Measurements from ENCODE around the gene BTBD9. TPM values are rescaled to one million over a fixed set of nuclear protein-coding genes. Genes with fewer than 3 reads are reported as not detected.

The BTBD9 gene
- total RNA-seq, 1 donor from 2014 or later: 18.1 TPM

GRCh38 chr6:38234934-38235682 is 404.6 kb downstream of the BTBD9 start:
- H3K27ac Mint-ChIP-seq (ENCODE audit: unreplicated experiment): no peak overlapping the region
- peaks cover 7% of the 10 kb centered on the region for H3K4me1 Mint-ChIP-seq (ENCODE audit: unreplicated experiment)
- no peak overlapping the region for H3K4me3 Mint-ChIP-seq (ENCODE audit: unreplicated experiment)
- no peaks in the 10 kb centered on the region for H3K9me3 Mint-ChIP-seq (ENCODE audit: unreplicated experiment)
- no peaks in the 10 kb centered on the region for H3K27me3 Mint-ChIP-seq (ENCODE audit: unreplicated experiment)
- no peaks in the 10 kb centered on the region for H3K36me3 Mint-ChIP-seq (ENCODE audit: unreplicated experiment)
- DNase-seq (ENCODE audit: extremely low spot score, unreplicated experiment): no peak
- TF ChIP-seq CTCF (IDR thresholded peaks at IDR 0.05): no peak

GRCh38 chr6:38234141-38234540 is 405.6 kb downstream of the BTBD9 start:
- Mint-ChIP-seq H3K27ac (ENCODE audit: unreplicated experiment) (no peak overlapping the region), H3K27me3 (ENCODE audit: unreplicated experiment) (no peaks in the 10 kb centered on the region), H3K4me1 (ENCODE audit: unreplicated experiment) (no peaks in the 10 kb centered on the region), H3K36me3 (ENCODE audit: unreplicated experiment) (no peaks in the 10 kb centered on the region), H3K4me3 (ENCODE audit: unreplicated experiment) (no peak overlapping the region), H3K9me3 (ENCODE audit: unreplicated experiment) (no peaks in the 10 kb centered on the region)
- no peak for DNase-seq (ENCODE audit: extremely low spot score, unreplicated experiment)
- no peak for TF ChIP-seq CTCF (IDR thresholded peaks at IDR 0.05)

GRCh38 chr6:38233161-38233791 is 406.5 kb downstream of the BTBD9 start:
- Mint-ChIP-seq H3K27ac (ENCODE audit: unreplicated experiment) (no peak overlapping the region), H3K4me1 (ENCODE audit: unreplicated experiment) (no peaks in the 10 kb centered on the region), H3K36me3 (ENCODE audit: unreplicated experiment) (no peaks in the 10 kb centered on the region), H3K4me3 (ENCODE audit: unreplicated experiment) (no peak overlapping the region), H3K9me3 (ENCODE audit: unreplicated experiment) (no peaks in the 10 kb centered on the region), H3K27me3 (ENCODE audit: unreplicated experiment) (no peaks in the 10 kb centered on the region)
- no peak for TF ChIP-seq CTCF (IDR thresholded peaks at IDR 0.05)
- DNase-seq (ENCODE audit: extremely low spot score, unreplicated experiment): no peak

GRCh38 chr6:38225766-38226165 is 414.0 kb downstream of the BTBD9 start:
- DNase-seq (ENCODE audit: extremely low spot score, unreplicated experiment): no peak
- no peak overlapping the region for H3K27ac Mint-ChIP-seq (ENCODE audit: unreplicated experiment)
- no peaks in the 10 kb centered on the region for H3K9me3 Mint-ChIP-seq (ENCODE audit: unreplicated experiment)
- H3K4me1 Mint-ChIP-seq (ENCODE audit: unreplicated experiment): no peaks in the 10 kb centered on the region
- no peaks in the 10 kb centered on the region for H3K27me3 Mint-ChIP-seq (ENCODE audit: unreplicated experiment)
- H3K4me3 Mint-ChIP-seq (ENCODE audit: unreplicated experiment): no peak overlapping the region
- TF ChIP-seq CTCF (IDR thresholded peaks at IDR 0.05): no peak
- no peaks in the 10 kb centered on the region for H3K36me3 Mint-ChIP-seq (ENCODE audit: unreplicated experiment)

- no peak for TF ChIP-seq CTCF (IDR thresholded peaks at IDR 0.05)
- H3K4me1 Mint-ChIP-seq (ENCODE audit: unreplicated experiment): peaks cover under 1% of the 10 kb centered on the region
- H3K36me3 Mint-ChIP-seq (ENCODE audit: unreplicated experiment): no peaks in the 10 kb centered on the region
- no peaks in the 10 kb centered on the region for H3K9me3 Mint-ChIP-seq (ENCODE audit: unreplicated experiment)
- no peak overlapping the region for H3K4me3 Mint-ChIP-seq (ENCODE audit: unreplicated experiment)
- DNase-seq (ENCODE audit: extremely low spot score, unreplicated experiment): no peak
- H3K27me3 Mint-ChIP-seq (ENCODE audit: unreplicated experiment): no peaks in the 10 kb centered on the region
- H3K27ac Mint-ChIP-seq (ENCODE audit: unreplicated experiment): no peak overlapping the region
Observed at GRCh38 chr6:38221251-38221650, 418.5 kb downstream of the BTBD9 start.

All from osteocyte (in vitro differentiated cells).